ENCODE measurements around the gene MAB21L2. TPM values are rescaled to one million over a fixed set of nuclear protein-coding genes. Genes with fewer than 3 reads are reported as not detected.

Gene MAB21L2
- total RNA-seq, 1 experiment from 2014 or later: not detected

- Histone ChIP-seq H3K4me1 (ENCODE audit: control insufficient read depth in 1 of 2, insufficient read depth in 2 of 2, low read length in 2 of 2) (no peaks in the 10 kb centered on the region), H2AFZ (ENCODE audit: low read depth, low read length, poor library complexity, severe bottlenecking) (no peak overlapping the region), H3K27me3 (ENCODE audit: insufficient read depth, low read length) (no peaks in the 10 kb centered on the region), H3K4me3 (replicated peaks in 1 of 2; ENCODE audit: low read depth in 1 of 2, low read length in 2 of 2) (no peak overlapping the region), H3K79me2 (ENCODE audit: insufficient read depth, low read length) (no peaks in the 10 kb centered on the region), H3K9me2 (ENCODE audit: insufficient read depth) (no peaks in the 10 kb centered on the region), H3K4me2 (ENCODE audit: low read length) (no peak overlapping the region), H3K27ac (ENCODE audit: low read depth, low read length) (no peak overlapping the region), H3K9ac (ENCODE audit: low read length) (no peak overlapping the region), H3K36me3 (ENCODE audit: control insufficient read depth in 1 of 2, insufficient read depth in 2 of 2, low read length in 2 of 2) (no peaks in the 10 kb centered on the region), H4K20me1 (ENCODE audit: insufficient read depth) (no peaks in the 10 kb centered on the region), H3K9me3 (ENCODE audit: control insufficient read depth in 1 of 2, insufficient read depth in 1 of 2, low read depth in 1 of 2, low read length in 2 of 2) (no peaks in the 10 kb centered on the region)
- ChIA-PET CTCF (no interaction called here), POLR2A (no interaction called here), RAD21 (ENCODE audit: low non-redundant PET in 1 of 2, low total read pairs in 2 of 2, uncharacterized antibody in 2 of 2, unreplicated experiment in 2 of 2) (no interaction called here)
- intact Hi-C loops (cut with micrococcal nuclease): no loop called here
- TF ChIP-seq ATF3 (IDR thresholded peaks at IDR 0.05): no peak
- TF ChIP-seq MAX (IDR thresholded peaks at IDR 0.05): no peak
- BruUV-seq (replicated peaks): no TSS peak
- DNase-seq (ENCODE audit: low read depth, low spot score): no peak
- ATAC-seq: no peak
Observed at GRCh38 chr4:150567070-150567469, 14.9 kb upstream of the MAB21L2 start.

- no peak overlapping the region for H2AFZ ChIP-seq (ENCODE audit: low read depth, low read length, poor library complexity, severe bottlenecking)
- H3K9me2 ChIP-seq (ENCODE audit: insufficient read depth): no peaks in the 10 kb centered on the region
- CTCF ChIA-PET: no interaction called here
- no peaks in the 10 kb centered on the region for H3K36me3 ChIP-seq (ENCODE audit: control insufficient read depth in 1 of 2, insufficient read depth in 2 of 2, low read length in 2 of 2)
- ATAC-seq (no peak), DNase-seq (ENCODE audit: low read depth, low spot score) (no peak)
- no peak overlapping the region for H3K27ac ChIP-seq (ENCODE audit: low read depth, low read length)
- no peak overlapping the region for H3K4me3 ChIP-seq (replicated peaks in 1 of 2; ENCODE audit: low read depth in 1 of 2, low read length in 2 of 2)
- intact Hi-C loops (cut with micrococcal nuclease): no loop called here
- no peak overlapping the region for H3K9ac ChIP-seq (ENCODE audit: low read length)
- H3K9me3 ChIP-seq (ENCODE audit: control insufficient read depth in 1 of 2, insufficient read depth in 1 of 2, low read depth in 1 of 2, low read length in 2 of 2): no peaks in the 10 kb centered on the region
- no TSS peak for BruUV-seq (replicated peaks)
- no peaks in the 10 kb centered on the region for H3K79me2 ChIP-seq (ENCODE audit: insufficient read depth, low read length)
- no peaks in the 10 kb centered on the region for H3K27me3 ChIP-seq (ENCODE audit: insufficient read depth, low read length)
- H4K20me1 ChIP-seq (ENCODE audit: insufficient read depth): no peaks in the 10 kb centered on the region
- H3K4me2 ChIP-seq (ENCODE audit: low read length): no peak overlapping the region
- no peaks in the 10 kb centered on the region for H3K4me1 ChIP-seq (ENCODE audit: control insufficient read depth in 1 of 2, insufficient read depth in 2 of 2, low read length in 2 of 2)
- POLR2A ChIA-PET: no interaction called here
- RAD21 ChIA-PET (ENCODE audit: low non-redundant PET in 1 of 2, low total read pairs in 2 of 2, uncharacterized antibody in 2 of 2, unreplicated experiment in 2 of 2): no interaction called here
- TF ChIP-seq POLR2A (IDR thresholded peaks at IDR 0.05; ENCODE audit: borderline replicate concordance, extremely low read depth, insufficient read depth, insufficient read length): no peak
- no peak for TF ChIP-seq SRF (IDR thresholded peaks at IDR 0.05; ENCODE audit: low read depth)
- no peak for TF ChIP-seq CEBPB (IDR thresholded peaks at IDR 0.05; ENCODE audit: low read depth)
- TF ChIP-seq ZFX (IDR thresholded peaks at IDR 0.05): no peak
- no peak for TF ChIP-seq JUND (IDR thresholded peaks at IDR 0.05)
- TF ChIP-seq ZNF274 (IDR thresholded peaks at IDR 0.05; ENCODE audit: low read depth, low read length): no peak
- no peak for TF ChIP-seq EGR1 (IDR thresholded peaks at IDR 0.05; ENCODE audit: low read depth)
- TF ChIP-seq YY1 (IDR thresholded peaks at IDR 0.05; ENCODE audit: extremely low read depth, insufficient replicate concordance, low read depth, low read length): no peak
- TF ChIP-seq EZH2phosphoT487 (IDR thresholded peaks at IDR 0.05; ENCODE audit: borderline replicate concordance): no peak
- TF ChIP-seq ELF1 (IDR thresholded peaks at IDR 0.05; ENCODE audit: borderline replicate concordance, low read depth): no peak
- TF ChIP-seq ATF3 (IDR thresholded peaks at IDR 0.05): no peak
- no peak for TF ChIP-seq ZBTB33 (IDR thresholded peaks at IDR 0.05; ENCODE audit: extremely low read depth, insufficient replicate concordance, low read length)
- TF ChIP-seq CTCF (IDR thresholded peaks at IDR 0.05 in 2 of 3, conservative IDR thresholded peaks at IDR 0.05 in 1 of 3; ENCODE audit: borderline replicate concordance in 1 of 3, insufficient read depth in 1 of 3, low read depth in 2 of 3, low read length in 2 of 3): no peak
- TF ChIP-seq CBX3 (IDR thresholded peaks at IDR 0.05; ENCODE audit: low read depth): no peak
- no peak for TF ChIP-seq EZH2 (IDR thresholded peaks at IDR 0.05)
- no peak for TF ChIP-seq TCF7L2 (IDR thresholded peaks at IDR 0.05; ENCODE audit: borderline replicate concordance, extremely low read depth, insufficient read depth, insufficient read length)
Observed at GRCh38 chr4:150569384-150569987, 12.5 kb upstream of the MAB21L2 start.
